RWPE1 (cell line): Measurements from ENCODE around the gene KCNJ6.

ENCODE experiments used
- CTCF ChIA-PET: fragments of 350-600 bp; sonication (Branson Sonifier 250); formaldehyde crosslinking; extraction: SDS; loops from one replicate; lab custom pipeline; 2021; lab: Yijun Ruan, JAX
- POLR2A ChIA-PET: fragments of 400-600 bp; formaldehyde crosslinking; extraction: SDS; loops from one replicate; lab custom pipeline; 2020; ENCODE audit warnings: antibody characterized with exemption; ENCODE audit not compliant: low non-redundant PET; lab: Yijun Ruan, JAX
- DNase-seq: peaks from one replicate; pipeline ENCODE4 v3.0.0; 2012; ENCODE audit warnings: low spot score
- H3K27ac ChIP-seq: fragments of 450-650 bp; 2 replicates; pipeline ENCODE4 v1.5.1; 2017
- CTCF ChIP-seq: fragments of 450-650 bp; conservative IDR thresholded peaks from 2 replicates; pipeline ENCODE4 v1.5.1; 2017; ENCODE audit warnings: low read depth, mild to moderate bottlenecking

The KCNJ6 gene

GRCh38 chr21:37711286-37711829 is 204.9 kb downstream of the KCNJ6 start:
- ChIA-PET CTCF (interaction anchor here (0.6 to 1.7 kb wide), 8 partner anchors 11 to 416 kb away, joined by 3 to 8 read pairs (median 5); no protein-coding TSS in a partner anchor), POLR2A (no interaction called here)
- TF ChIP-seq CTCF, result no peak
- H3K27ac ChIP-seq, result no peak overlapping the region
- no peak for DNase-seq

DNA sequence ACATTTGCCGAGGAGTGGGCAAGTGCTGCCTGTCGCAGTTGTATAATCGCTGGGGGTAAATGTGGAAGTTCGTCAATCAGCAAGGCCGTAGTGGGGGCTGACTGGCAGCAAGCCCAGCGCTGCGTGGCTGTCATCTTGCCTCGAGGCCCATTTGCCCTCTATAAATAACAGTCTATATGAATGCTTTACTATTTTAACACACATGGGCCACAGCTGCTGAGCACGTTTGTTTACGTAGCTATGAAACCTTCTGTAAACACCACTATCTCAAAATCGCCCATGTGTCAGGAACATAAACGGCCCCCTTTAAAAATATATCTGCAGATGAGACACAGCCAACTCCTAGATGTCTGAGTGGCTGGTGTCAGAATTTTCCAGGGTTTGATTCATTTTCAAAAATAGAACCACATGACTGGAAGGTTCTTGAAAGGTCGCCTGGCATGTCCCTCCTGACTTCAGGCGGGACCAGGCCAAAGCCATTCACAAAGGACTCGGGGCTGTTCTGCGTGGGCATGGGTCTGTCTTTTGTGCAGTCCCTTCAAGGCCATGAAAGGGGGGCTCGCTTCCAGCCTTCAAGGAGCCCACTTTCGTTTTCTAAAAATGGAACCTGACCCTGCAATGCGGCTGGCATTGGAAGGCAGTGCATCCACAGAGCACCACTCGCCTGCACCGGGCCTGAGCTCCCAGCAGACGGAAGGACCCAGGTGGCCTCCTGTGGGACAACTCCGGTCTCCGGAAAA is 205.5 kb downstream of the KCNJ6 start:
- ChIA-PET POLR2A (no interaction called here), CTCF (interaction anchor here (0.7 kb wide), 3 partner anchors 15 to 533 kb away, joined by 3 to 8 read pairs (median 4); no protein-coding TSS in a partner anchor)
- no peak overlapping the region for H3K27ac ChIP-seq
- no peak for TF ChIP-seq CTCF
- no peak for DNase-seq

- no peak for DNase-seq
- no peak overlapping the region for H3K27ac ChIP-seq
- ChIA-PET POLR2A (no interaction called here), CTCF (interaction anchor here (0.6 kb wide), 1 partner anchor 12 kb away, joined by 3 read pairs; no protein-coding TSS in a partner anchor)
- no peak for TF ChIP-seq CTCF
Observed at GRCh38 chr21:37704751-37705150, 211.5 kb downstream of the KCNJ6 start.

DNA sequence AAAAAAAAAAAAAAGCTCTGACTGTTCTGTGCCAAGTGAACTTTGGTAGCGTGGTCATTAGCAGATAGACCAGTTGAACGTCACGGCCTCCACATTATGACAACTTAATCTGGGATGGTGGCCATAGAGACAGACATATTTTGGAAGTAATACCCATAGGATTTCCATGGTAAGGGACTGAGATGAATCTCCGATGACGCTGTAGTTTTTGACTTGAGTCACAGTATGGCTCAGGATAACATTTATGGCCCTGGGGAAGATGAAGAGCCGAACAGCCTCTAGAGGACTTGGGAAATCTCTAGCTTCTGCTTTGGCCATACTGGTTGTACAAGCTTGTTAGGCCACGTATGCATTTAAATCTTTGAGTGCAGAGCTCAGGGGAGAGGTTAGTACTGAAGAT is 214.0 kb downstream of the KCNJ6 start:
- ChIA-PET POLR2A (no interaction called here), CTCF (interaction anchor here (1.5 kb wide), 1 partner anchor 650 kb away, joined by 4 read pairs; no protein-coding TSS in a partner anchor)
- no peak for DNase-seq

DNA sequence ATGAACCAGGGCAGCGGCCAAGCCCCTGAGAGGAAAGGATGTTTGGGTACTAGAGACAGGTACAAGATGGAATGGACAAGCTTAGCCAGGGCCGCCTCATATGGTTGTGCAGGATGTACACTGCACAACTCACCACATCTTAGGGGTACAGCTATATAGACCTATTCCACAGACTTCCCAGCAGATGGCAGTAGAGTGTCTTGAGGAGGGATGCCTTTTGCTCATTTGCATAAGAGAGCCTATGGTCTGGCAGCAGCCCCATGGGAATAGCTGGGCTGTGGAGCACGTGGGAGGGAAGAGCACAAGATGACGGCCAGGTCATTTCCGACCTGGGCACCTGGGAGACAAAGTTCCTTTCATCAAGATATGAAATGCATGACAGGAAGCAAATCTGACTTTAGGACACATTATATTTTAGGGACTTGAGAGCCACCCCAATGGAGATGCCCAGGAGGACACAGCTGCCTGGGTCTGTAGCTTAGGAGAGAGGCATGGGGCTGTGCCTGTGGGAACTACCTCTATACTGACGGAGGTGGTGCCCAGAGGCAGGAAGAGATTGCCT is 215.5 kb downstream of the KCNJ6 start:
- TF ChIP-seq CTCF, result peak; percentile 72
- ChIA-PET CTCF (interaction anchor here (0.6 to 1.4 kb wide), 8 partner anchors 12 to 652 kb away, joined by 3 to 7 read pairs (median 5); no protein-coding TSS in a partner anchor), POLR2A (no interaction called here)
- DNase-seq, result peak; percentile 81
- no peak overlapping the region for H3K27ac ChIP-seq

More for the DNA sequence above, 214.0 kb downstream of the KCNJ6 start:
- no peak for TF ChIP-seq CTCF
- H3K27ac ChIP-seq, result no peak overlapping the region

DNA sequence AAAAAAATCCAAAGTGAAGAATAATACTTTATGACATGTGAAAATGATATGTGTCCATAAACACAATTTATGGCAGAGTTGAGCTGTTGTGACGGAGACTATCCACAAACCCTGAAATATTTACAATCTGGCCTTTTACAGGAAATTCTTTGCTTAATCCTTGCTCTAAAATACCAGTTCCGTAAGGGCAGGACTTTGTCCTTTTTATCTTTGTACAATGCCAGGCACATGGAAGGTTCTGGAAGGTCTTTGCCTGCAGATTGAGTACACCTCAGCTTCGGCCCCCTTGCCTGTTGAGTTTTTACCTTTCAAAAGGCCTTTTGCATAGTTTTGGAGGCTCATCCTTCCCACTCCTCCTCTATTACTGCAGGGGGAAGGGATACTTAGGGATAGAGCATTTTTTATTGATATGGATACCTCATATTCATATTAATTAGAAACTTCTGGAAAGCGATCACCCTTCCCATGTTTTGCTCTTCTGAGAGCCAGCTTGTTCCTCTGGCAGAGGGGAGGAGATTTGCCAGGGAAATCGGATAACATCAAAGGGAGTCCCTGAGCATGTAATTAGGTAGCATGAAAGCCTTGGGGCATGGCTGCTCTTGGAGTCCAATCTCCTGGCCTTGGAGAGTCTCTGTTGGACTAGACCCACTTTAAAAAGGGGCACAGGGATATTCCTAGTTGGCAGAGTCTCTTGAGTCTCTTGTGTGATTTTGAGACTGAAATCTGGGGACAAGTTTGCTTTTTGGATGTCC is 217.1 kb downstream of the KCNJ6 start:
- POLR2A ChIA-PET, result no interaction called here
- no peak overlapping the region for H3K27ac ChIP-seq
- CTCF ChIA-PET, result no interaction called here
- TF ChIP-seq CTCF, result no peak
- DNase-seq, result no peak
